ENCODE measurements around the gene CLBA1.
"Not testable (repeated sequence)": the region's sequence is repeated elsewhere in the genome, so short reads cannot be mapped to it uniquely, and the experiment has no call there.

Gene CLBA1

GRCh38 chr14:104948736-104949031 is 36.9 kb upstream of the CLBA1 start:
- no peak overlapping the region for H3K4me3 ChIP-seq (ENCODE audit: low read length in 2 of 2)
- no peaks in the 10 kb centered on the region for H3K27me3 ChIP-seq (ENCODE audit: control insufficient read depth in 1 of 2, insufficient read depth in 2 of 2, low read length in 2 of 2)
- H3K9me3 ChIP-seq (ENCODE audit: control insufficient read depth in 2 of 2, low read length in 2 of 2) = no peaks in the 10 kb centered on the region
- H3K4me1 ChIP-seq (ENCODE audit: control insufficient read depth, insufficient read depth, low read length) = no peaks in the 10 kb centered on the region
- H3K27ac ChIP-seq (ENCODE audit: low read length) = no peak overlapping the region
- peaks cover 3 to 10% of the 10 kb centered on the region in 2 donors for H3K36me3 ChIP-seq (ENCODE audit: control insufficient read depth in 2 of 2, insufficient read depth in 2 of 2, low read length in 2 of 2)
- no peak overlapping the region for H3K9ac ChIP-seq (ENCODE audit: low read length in 2 of 2)

DNA sequence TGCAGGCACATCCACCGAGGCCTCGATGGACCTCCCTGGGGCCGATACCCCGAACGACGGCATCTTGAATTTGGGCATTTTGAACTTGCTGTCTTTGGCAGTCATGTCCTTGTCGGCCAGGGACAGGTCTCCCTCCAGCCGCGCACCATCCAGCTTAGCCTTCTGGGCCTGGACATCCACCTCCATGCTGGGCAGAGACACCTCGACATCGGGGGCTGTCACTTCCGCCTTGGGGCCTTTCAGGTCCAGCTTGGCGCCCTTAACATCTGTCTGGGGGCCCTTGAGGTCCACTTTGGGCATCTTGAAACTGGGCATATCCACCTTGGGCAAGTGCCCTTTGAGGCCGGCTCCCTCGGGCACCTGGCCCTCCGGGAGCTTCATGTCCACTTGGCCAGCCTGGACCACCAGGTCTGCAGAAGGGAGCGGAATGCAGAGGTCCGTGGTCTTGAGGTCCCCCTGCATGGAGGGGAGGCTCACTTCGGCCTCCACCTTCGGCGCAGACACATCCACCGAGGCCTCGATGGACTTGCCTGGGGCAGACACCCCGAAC is 36.1 kb upstream of the CLBA1 start:
- H3K9ac ChIP-seq (ENCODE audit: low read length in 2 of 2); H3K4me1 ChIP-seq (ENCODE audit: control insufficient read depth, insufficient read depth, low read length); H3K27me3 ChIP-seq (ENCODE audit: control insufficient read depth in 1 of 2, insufficient read depth in 2 of 2, low read length in 2 of 2); H3K27ac ChIP-seq (ENCODE audit: low read length); H3K9me3 ChIP-seq (ENCODE audit: control insufficient read depth in 2 of 2, low read length in 2 of 2); H3K4me3 ChIP-seq (ENCODE audit: low read length in 2 of 2): not testable (repeated sequence)
- peaks cover 11 to 18% of the 10 kb centered on the region in 2 donors for H3K36me3 ChIP-seq (ENCODE audit: control insufficient read depth in 2 of 2, insufficient read depth in 2 of 2, low read length in 2 of 2)

DNA sequence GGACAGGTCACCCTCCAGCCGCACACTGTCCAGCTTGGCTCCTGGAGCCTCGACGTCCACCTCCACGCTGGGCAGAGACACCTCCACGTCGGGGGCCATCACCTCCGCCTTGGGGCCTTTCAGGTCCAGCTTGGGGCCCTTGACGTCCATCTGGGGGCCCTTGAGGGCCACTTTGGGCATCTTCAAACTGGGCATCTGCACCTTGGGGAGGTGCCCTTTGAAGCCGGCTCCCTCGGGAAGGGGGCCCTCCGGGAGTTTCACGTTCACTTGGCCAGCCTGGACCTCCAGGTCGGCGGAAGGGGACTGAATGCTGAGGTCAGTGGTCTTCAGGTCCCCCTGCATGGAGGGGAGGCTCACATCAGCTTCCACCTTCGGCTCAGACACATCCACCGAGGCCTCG is 35.6 kb upstream of the CLBA1 start:
- no peak overlapping the region for H3K4me3 ChIP-seq (ENCODE audit: low read length in 2 of 2)
- no peak overlapping the region for H3K27ac ChIP-seq (ENCODE audit: low read length)
- no peaks in the 10 kb centered on the region for H3K9me3 ChIP-seq (ENCODE audit: control insufficient read depth in 2 of 2, low read length in 2 of 2)
- H3K9ac ChIP-seq (ENCODE audit: low read length in 2 of 2) = no peak overlapping the region
- H3K36me3 ChIP-seq (ENCODE audit: control insufficient read depth in 2 of 2, insufficient read depth in 2 of 2, low read length in 2 of 2) = peaks cover 17 to 23% of the 10 kb centered on the region in 2 donors
- no peaks in the 10 kb centered on the region for H3K4me1 ChIP-seq (ENCODE audit: control insufficient read depth, insufficient read depth, low read length)
- H3K27me3 ChIP-seq (ENCODE audit: control insufficient read depth in 1 of 2, insufficient read depth in 2 of 2, low read length in 2 of 2) = no peaks in the 10 kb centered on the region

- H3K27ac ChIP-seq (ENCODE audit: low read length); H3K27me3 ChIP-seq (ENCODE audit: control insufficient read depth in 1 of 2, insufficient read depth in 2 of 2, low read length in 2 of 2); H3K4me3 ChIP-seq (ENCODE audit: low read length in 2 of 2); H3K9me3 ChIP-seq (ENCODE audit: control insufficient read depth in 2 of 2, low read length in 2 of 2); H3K4me1 ChIP-seq (ENCODE audit: control insufficient read depth, insufficient read depth, low read length); H3K9ac ChIP-seq (ENCODE audit: low read length in 2 of 2): not testable (repeated sequence)
- H3K36me3 ChIP-seq (ENCODE audit: control insufficient read depth in 2 of 2, insufficient read depth in 2 of 2, low read length in 2 of 2) = peaks cover 23 to 30% of the 10 kb centered on the region in 2 donors
Observed at GRCh38 chr14:104950701-104951100, 34.9 kb upstream of the CLBA1 start.

GRCh38 chr14:104951863-104952657 is 33.5 kb upstream of the CLBA1 start:
- H3K27ac ChIP-seq (ENCODE audit: low read length); H3K4me1 ChIP-seq (ENCODE audit: control insufficient read depth, insufficient read depth, low read length); H3K9me3 ChIP-seq (ENCODE audit: control insufficient read depth in 2 of 2, low read length in 2 of 2); H3K4me3 ChIP-seq (ENCODE audit: low read length in 2 of 2); H3K9ac ChIP-seq (ENCODE audit: low read length in 2 of 2); H3K27me3 ChIP-seq (ENCODE audit: control insufficient read depth in 1 of 2, insufficient read depth in 2 of 2, low read length in 2 of 2): not testable (repeated sequence)
- H3K36me3 ChIP-seq (ENCODE audit: control insufficient read depth in 2 of 2, insufficient read depth in 2 of 2, low read length in 2 of 2) = peaks cover 36 to 44% of the 10 kb centered on the region in 2 donors

DNA sequence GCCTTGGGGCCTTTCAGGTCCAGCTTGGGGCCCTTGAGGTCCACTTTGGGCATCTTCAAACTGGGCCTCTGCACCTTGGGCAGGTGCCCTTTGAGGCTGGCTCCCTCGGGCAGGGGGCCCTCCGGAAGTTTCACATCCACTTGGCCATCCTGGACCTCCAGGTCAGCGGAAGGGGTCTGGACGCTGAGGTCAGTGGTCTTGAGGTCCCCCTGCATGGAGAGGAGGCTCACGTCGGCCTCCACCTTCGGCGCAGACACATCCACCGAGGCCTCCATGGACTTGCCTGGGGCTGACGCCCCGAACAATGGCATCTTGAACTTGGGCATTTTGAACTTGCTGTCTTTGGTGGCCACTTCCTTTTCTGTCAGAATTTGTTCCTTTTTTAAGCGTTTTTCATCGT is 32.5 kb upstream of the CLBA1 start:
- peaks cover 39 to 47% of the 10 kb centered on the region in 2 donors for H3K36me3 ChIP-seq (ENCODE audit: control insufficient read depth in 2 of 2, insufficient read depth in 2 of 2, low read length in 2 of 2)
- H3K4me1 ChIP-seq (ENCODE audit: control insufficient read depth, insufficient read depth, low read length) = peaks cover 10% of the 10 kb centered on the region

DNA sequence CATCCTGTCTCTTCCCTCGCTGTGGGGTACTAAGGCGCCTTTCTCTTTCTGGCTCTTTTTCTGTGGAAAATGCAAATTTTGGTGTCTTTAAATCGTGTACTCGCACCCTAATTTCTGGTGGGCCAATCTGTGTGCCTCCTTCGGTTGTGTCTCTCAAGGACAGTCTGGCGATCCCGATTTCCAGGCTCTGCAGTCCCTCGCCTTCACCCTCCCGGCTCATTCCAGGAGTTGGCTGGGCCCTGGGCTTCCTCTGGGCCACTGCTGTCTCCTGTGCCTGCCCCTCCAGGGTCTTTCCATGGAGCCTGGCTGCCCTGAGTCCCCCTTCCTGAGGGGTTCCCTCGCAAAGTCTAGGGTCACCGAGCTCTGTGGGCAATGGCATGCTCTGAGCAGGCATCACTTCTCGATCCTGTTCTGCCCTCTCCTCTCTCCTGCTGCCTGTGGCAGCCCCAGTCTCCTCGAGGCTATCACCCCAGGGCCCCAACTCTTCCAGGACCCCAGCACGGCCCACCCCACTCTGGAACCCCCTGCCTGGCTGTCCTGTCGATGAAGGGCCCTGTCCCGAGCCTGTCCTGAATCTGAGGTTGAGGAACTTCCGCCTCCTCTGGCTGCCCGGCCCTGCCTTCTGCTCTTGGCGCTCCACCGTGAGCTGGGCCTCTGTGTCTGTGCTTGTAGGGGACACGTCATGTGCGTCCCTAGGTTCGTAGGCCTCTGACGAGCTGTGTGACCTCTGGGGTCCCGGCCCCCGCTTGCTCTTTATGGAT is 31.5 kb upstream of the CLBA1 start:
- no peak overlapping the region for H3K27ac ChIP-seq (ENCODE audit: low read length)
- no peaks in the 10 kb centered on the region for H3K9me3 ChIP-seq (ENCODE audit: control insufficient read depth in 2 of 2, low read length in 2 of 2)
- H3K4me3 ChIP-seq (ENCODE audit: low read length in 2 of 2) = no peak overlapping the region
- peaks cover 39 to 47% of the 10 kb centered on the region in 2 donors for H3K36me3 ChIP-seq (ENCODE audit: control insufficient read depth in 2 of 2, insufficient read depth in 2 of 2, low read length in 2 of 2)
- H3K27me3 ChIP-seq (ENCODE audit: control insufficient read depth in 1 of 2, insufficient read depth in 2 of 2, low read length in 2 of 2) = no peaks in the 10 kb centered on the region
- H3K4me1 ChIP-seq (ENCODE audit: control insufficient read depth, insufficient read depth, low read length) = peaks cover 10% of the 10 kb centered on the region
- H3K9ac ChIP-seq (ENCODE audit: low read length in 2 of 2) = no peak overlapping the region

More for the DNA sequence above, 32.5 kb upstream of the CLBA1 start:
- Histone ChIP-seq H3K27me3 (ENCODE audit: control insufficient read depth in 1 of 2, insufficient read depth in 2 of 2, low read length in 2 of 2) (no peaks in the 10 kb centered on the region), H3K9me3 (ENCODE audit: control insufficient read depth in 2 of 2, low read length in 2 of 2) (no peaks in the 10 kb centered on the region), H3K4me3 (ENCODE audit: low read length in 2 of 2) (no peak overlapping the region), H3K9ac (ENCODE audit: low read length in 2 of 2) (no peak overlapping the region), H3K27ac (ENCODE audit: low read length) (no peak overlapping the region)

- Histone ChIP-seq H3K4me1 (ENCODE audit: control insufficient read depth, insufficient read depth, low read length) (peaks cover 10% of the 10 kb centered on the region), H3K9ac (ENCODE audit: low read length in 2 of 2) (no peak overlapping the region), H3K36me3 (ENCODE audit: control insufficient read depth in 2 of 2, insufficient read depth in 2 of 2, low read length in 2 of 2) (peaks cover 39 to 47% of the 10 kb centered on the region in 2 donors), H3K27me3 (ENCODE audit: control insufficient read depth in 1 of 2, insufficient read depth in 2 of 2, low read length in 2 of 2) (no peaks in the 10 kb centered on the region), H3K27ac (ENCODE audit: low read length) (no peak overlapping the region), H3K4me3 (ENCODE audit: low read length in 2 of 2) (no peak overlapping the region), H3K9me3 (ENCODE audit: control insufficient read depth in 2 of 2, low read length in 2 of 2) (no peaks in the 10 kb centered on the region)
Observed at GRCh38 chr14:104954746-104955395, 30.7 kb upstream of the CLBA1 start.

DNA sequence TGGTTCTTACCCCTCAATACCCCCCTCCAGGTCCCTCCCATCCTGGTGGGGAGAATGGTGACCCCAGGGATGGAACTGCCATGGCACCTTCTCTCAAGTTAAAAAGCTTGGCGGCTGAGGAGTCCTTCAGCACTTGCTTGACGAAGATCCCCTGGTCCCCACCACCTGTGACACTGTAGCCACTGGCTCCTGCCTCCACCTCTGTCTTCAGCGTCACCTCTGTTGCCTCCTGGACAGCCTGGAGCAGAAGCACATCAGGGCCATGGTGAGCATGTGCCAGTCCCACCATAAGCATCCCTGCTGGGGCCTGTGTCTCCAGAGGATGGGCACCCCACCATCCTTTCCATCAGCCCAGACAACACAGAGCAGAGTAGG is 30.2 kb upstream of the CLBA1 start:
- Histone ChIP-seq H3K27ac (ENCODE audit: low read length) (no peak overlapping the region), H3K4me1 (ENCODE audit: control insufficient read depth, insufficient read depth, low read length) (peaks cover 10% of the 10 kb centered on the region), H3K36me3 (ENCODE audit: control insufficient read depth in 2 of 2, insufficient read depth in 2 of 2, low read length in 2 of 2) (peaks cover 39 to 48% of the 10 kb centered on the region in 2 donors), H3K9ac (ENCODE audit: low read length in 2 of 2) (no peak overlapping the region), H3K27me3 (ENCODE audit: control insufficient read depth in 1 of 2, insufficient read depth in 2 of 2, low read length in 2 of 2) (no peaks in the 10 kb centered on the region), H3K4me3 (ENCODE audit: low read length in 2 of 2) (no peak overlapping the region), H3K9me3 (ENCODE audit: control insufficient read depth in 2 of 2, low read length in 2 of 2) (no peaks in the 10 kb centered on the region)

GRCh38 chr14:104956290-104956890 is 29.2 kb upstream of the CLBA1 start:
- H3K36me3 ChIP-seq (ENCODE audit: control insufficient read depth in 2 of 2, insufficient read depth in 2 of 2, low read length in 2 of 2) = peaks cover 39 to 50% of the 10 kb centered on the region in 2 donors
- H3K9ac ChIP-seq (ENCODE audit: low read length in 2 of 2) = no peak overlapping the region
- H3K9me3 ChIP-seq (ENCODE audit: control insufficient read depth in 2 of 2, low read length in 2 of 2) = no peaks in the 10 kb centered on the region
- peaks cover 10% of the 10 kb centered on the region for H3K4me1 ChIP-seq (ENCODE audit: control insufficient read depth, insufficient read depth, low read length)
- H3K27me3 ChIP-seq (ENCODE audit: control insufficient read depth in 1 of 2, insufficient read depth in 2 of 2, low read length in 2 of 2) = no peaks in the 10 kb centered on the region
- H3K27ac ChIP-seq (ENCODE audit: low read length) = no peak overlapping the region
- no peak overlapping the region for H3K4me3 ChIP-seq (ENCODE audit: low read length in 2 of 2)

All from stomach smooth muscle (tissue), 2 donors.